ENCODE data around the gene SPAG16.
A peak's percentile ranks its signal among the peaks of the same experiment; 100 is the strongest.

The SPAG16 gene

DNA sequence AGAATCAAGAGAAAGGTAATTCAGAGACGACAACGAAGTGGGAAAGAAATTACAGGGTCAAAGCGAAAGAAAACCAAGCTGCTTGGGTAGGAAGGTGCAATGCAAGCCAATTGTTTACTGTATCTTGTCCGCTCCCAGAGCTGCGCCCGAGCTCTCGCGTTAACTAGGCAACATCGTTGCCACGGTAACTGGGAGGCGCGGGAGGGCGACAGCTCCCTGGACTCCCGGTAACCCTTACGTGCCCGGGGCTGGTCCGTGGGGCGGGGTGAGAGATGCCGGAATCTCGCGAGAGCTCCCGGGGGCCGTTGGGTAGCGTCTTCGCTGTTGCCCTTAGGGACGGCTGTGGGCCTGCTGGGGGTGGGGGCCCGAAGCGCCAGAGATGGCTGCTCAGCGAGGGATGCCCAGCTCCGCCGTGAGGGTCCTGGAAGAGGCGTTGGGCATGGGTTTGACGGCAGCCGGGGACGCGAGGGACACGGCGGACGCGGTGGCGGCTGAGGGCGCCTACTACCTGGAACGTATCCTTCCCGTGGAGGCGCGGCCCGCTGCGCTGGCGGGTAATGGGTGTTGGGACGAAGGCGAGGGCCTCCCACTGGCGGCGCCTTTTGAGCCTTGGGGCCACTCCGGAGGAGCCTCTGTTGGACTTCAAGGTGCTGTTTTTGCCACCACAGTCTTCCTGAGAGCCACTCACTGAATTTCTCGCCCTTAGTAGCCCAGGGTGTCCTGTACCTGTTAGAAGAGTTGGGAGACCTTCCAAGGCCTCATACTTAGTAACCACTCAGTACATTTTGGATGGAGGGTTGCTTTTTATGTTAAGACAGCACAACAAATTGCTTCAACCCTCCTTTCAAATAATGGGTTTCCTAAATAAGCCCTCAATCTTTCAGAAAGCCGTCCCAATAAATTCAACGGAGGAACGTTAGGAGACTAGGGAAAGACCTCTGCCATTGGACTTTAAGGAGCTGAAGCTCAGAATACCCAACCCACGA, at the start of gene SPAG16:
TSS of gene SPAG16 (plus strand) at position 360 of the 986 bp plus-strand sequence.
- DNase-seq (ENCODE audit: low read depth in 2 of 2) = peak; percentile 93 to 95

DNA sequence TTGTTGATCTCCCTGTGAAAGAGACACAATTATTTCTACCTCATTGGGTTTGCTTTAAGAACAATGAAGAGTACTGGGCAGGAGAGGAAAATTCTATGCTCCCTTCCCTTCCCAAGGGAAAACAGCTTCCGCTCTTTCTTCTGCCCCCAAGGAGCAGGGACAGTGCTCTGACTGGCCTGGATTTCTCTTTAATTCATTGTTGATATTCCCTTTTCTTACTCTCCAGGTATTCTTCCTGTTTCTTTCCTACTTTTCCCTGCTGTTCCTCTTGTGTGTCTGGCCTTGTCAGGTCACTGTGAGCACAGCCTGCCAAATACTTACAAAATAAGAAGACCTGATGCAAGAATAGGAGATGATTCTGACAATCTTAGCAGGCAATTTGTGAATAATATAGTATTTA, 49.6 kb upstream of the SPAG16 start:
- DNase-seq (ENCODE audit: low read depth in 2 of 2) = no peak

GRCh38 chr2:213235741-213236140, 48.5 kb upstream of the SPAG16 start:
- no peak for DNase-seq (ENCODE audit: low read depth in 2 of 2)

DNA sequence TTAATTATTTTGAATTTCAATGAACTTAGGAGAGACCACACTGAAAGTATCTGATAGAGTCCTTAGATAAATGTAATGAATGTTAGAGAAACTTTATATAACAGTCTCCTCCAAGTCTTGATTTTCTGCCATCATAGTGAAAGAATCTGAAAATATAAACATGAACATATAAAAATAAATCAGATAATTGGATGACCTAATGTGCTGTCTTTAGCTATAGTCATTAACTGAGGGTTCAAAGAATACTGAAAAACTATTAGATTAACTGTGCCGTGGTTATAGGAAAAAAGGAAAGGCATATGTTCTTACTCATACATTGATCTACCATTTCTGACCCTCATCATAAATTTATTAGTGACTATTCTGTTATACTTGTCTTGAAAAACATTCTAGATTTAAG, 47.0 kb upstream of the SPAG16 start:
- DNase-seq (ENCODE audit: low read depth in 2 of 2) = no peak

GRCh38 chr2:213237787-213238186, 46.5 kb upstream of the SPAG16 start:
- DNase-seq (ENCODE audit: low read depth in 2 of 2) = no peak

DNA sequence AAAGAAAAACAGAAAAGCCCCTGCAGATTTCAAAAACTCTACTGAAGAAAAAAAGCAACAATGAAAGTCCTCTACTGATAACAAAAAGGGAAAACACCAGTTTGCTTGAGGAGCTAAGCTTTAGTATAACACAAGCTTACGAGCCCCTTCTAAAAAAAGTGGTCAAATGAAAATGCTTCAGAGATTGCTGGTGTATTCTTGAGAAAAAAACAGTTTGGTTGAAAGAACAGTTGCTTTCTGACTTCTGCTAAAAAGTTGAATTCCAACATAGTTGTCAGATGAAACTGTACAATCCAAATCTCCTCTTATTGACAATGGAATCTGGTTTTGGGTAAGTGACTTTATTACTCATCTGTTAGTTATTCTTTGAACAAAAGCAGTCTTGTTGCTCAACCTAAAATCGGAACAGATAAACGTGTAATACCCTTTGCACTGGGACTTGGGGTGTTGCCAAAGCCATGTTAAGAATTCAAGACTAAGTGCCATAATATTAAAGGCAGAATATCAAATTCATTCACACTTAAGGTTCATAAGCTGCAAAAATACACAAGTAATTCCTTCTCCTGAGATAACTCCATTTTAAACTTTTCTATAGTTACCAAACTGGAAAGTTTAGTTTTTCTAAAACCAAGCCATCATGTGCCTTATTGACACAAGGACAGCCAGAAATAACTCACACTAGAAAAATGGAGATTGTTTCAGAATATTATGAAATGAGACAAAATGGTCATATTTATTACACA, 45.3 kb upstream of the SPAG16 start:
- no peak for DNase-seq (ENCODE audit: low read depth in 2 of 2)

GRCh38 chr2:213241817-213242216, 42.4 kb upstream of the SPAG16 start:
- DNase-seq (ENCODE audit: low read depth in 2 of 2) = no peak

DNA sequence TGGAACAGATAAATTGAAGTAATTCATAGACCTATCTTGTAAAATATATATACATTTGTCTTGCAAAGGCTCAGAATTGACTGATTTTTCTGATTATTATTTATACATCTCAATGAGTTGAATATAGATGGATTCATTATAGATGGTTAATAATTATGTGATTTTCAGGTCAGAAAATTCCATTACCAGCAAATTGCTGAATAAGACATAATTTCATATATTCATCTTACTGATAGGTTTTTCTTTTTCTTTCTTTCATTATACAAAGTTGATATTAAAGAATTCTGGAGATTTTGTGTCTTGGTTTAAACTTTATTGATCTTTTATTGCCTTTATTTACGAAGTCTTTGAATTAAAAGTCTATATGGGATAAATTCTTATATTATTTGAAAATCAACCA, 41.6 kb upstream of the SPAG16 start:
- no peak for DNase-seq (ENCODE audit: low read depth in 2 of 2)

GRCh38 chr2:213243189-213244044, 40.8 kb upstream of the SPAG16 start:
- DNase-seq (ENCODE audit: low read depth in 2 of 2) = no peak

- peak in 1 of 2 experiments; percentile 45 for DNase-seq (ENCODE audit: low read depth in 2 of 2)
These were observed 37.6 kb upstream of the SPAG16 start for GRCh38 chr2:213246497-213247281.

DNA sequence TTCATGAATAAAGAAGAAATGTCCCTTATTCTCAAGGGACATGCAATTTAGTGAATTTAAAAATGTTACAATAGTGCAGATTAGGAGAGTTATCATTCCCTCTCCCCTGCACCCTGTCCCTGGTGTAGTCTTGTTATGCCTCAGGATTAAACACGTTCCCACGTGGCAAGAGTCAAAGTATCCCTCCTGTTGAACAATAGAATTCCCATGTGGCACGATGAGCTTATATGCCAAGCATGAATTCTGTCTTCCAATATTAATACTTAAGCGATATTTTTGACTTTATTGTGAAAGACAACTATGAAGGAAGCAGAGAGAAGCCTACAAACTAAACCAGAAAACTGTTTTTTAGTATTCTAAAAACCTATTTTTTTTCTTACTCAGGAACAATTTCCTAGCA, 36.7 kb upstream of the SPAG16 start:
- DNase-seq (ENCODE audit: low read depth in 2 of 2) = no peak

GRCh38 chr2:213248637-213249036, 35.6 kb upstream of the SPAG16 start:
- no peak for DNase-seq (ENCODE audit: low read depth in 2 of 2)

DNA sequence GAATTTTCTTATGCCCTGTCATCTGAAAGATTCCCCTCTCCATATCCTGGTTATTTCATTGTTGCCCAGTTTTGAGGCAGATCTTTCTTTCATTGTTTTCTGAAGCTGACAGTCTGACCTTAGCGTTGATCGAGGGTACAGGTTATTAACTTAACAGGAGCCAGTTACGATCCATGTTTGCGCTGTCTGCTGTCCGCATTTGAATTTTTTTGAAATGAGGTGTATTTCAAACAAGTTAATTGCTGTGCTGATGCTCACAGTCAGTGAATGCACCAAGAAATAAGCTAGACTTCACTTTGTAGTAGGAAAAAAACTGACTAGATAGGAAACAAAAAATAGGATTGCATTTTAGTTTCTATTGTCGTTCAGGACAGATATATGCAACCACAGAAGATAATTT, 34.8 kb upstream of the SPAG16 start:
- DNase-seq (ENCODE audit: low read depth in 2 of 2) = no peak

GRCh38 chr2:213251618-213252017, 32.6 kb upstream of the SPAG16 start:
- no peak for DNase-seq (ENCODE audit: low read depth in 2 of 2)

GRCh38 chr2:213252206-213252605, 32.1 kb upstream of the SPAG16 start:
- DNase-seq (ENCODE audit: low read depth in 2 of 2) = no peak

DNA sequence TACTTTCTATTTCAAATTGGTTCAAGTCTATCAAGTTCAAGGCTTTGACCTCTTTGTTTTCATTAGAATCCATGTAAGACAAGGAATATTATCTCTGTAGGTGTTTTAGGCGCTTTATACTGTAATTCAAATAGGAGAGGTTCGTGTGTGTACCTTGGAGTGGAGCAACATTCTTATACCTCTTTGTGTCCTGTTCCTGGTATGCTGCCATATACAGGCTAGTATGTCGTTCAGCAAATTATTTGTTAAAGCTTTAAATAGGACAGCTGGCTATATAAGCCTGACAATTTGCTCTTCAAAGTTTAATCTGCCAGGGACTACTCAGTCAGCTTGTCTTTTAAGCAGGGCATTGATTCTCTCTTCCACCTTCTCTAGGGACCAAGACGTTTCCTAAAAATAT, 31.1 kb upstream of the SPAG16 start:
- DNase-seq (ENCODE audit: low read depth in 2 of 2) = no peak

DNA sequence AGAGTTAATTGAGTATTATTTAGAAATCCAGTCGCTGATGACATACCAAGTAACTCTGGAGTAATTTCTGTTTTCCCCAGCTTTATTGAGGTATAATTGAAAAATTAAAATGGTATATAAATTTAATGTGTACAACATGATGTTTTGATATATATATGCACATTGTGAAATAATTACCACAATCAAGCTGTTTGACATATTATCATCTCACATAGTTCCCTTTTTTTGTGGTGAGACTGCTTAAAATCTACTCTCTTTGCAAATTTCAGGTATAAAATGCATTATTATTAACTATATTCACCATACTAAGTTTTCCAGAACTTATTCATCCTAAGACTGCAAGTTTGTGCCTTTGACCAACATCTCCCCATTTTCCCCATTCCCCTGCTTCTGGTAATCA, 25.0 kb upstream of the SPAG16 start:
- no peak for DNase-seq (ENCODE audit: low read depth in 2 of 2)

DNA sequence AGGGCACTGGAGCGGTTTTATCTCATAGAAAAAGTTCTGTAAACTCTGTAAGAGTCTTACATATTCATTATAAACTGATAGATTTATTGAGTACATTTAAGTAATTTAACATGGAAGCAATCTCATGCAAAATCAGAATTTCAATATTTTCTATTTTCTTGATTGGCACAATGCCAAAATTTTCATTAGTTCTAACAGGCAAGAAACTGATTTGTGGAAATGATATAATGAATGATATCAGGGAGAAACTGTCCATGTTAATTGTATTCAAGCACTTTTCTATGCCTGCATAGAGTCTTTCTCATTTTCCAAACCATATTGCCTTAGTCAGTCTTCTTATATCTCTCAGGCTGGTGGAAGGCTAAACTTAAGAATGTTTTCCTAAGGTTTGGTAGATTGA, 23.0 kb upstream of the SPAG16 start:
- no peak for DNase-seq (ENCODE audit: low read depth in 2 of 2)

DNA sequence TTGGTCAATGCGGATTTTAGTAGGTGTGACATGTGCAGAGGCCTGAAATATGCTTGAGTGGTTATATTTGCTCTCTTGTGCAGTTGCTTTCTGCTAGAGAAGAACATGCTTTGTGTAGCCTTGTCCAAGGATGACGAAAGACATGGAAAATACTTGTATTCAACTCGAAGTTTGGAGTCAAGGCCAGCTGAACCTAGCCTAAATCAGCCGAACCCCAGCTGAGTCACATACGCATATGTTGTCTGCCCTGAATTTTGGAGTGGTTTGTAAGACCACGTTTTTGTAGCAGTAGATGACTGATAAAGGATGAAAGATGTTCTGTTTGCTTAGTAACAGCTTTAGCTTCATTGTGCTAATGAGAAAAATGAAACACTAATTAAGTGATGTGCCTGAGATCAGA, 22.5 kb upstream of the SPAG16 start:
- DNase-seq (ENCODE audit: low read depth in 2 of 2) = no peak

DNA sequence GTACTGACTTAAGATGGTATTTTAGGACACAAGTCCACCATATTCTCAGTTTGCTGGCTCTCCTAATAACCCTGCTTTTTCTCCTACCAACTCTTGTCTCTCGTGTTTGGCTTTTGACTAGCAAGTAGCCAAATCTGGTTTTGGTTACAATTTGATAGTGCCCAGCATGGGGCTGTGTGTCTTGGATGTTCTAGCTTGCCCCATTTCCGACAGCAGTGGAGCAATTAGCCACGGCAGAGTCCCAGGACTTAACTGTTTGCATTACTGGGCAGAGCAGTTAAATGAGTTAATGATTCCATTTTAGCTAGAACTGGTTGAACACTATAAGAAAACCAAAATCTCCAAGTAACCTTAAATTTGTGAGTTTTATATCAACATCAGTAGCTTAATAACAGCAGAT, 18.6 kb upstream of the SPAG16 start:
- DNase-seq (ENCODE audit: low read depth in 2 of 2) = no peak

DNA sequence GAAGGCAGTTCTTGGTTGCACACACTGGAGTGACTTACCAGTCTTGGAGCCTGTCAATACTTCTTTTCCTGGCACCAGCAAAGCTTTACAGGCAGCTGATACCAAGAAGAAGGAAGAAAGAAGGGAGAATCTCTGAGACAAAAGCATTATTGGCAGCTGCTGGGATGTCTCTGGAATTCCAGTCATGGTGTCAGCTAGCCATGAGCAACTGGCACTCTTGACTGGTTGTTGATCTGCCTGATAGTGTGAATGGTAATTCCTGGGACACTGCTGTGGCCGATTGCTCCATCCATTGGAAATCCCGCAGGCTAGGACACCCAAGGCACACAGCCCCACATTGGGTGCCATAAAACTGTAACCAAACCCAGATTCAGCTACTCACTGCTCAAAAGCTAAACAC, 17.8 kb upstream of the SPAG16 start:
- no peak for DNase-seq (ENCODE audit: low read depth in 2 of 2)
